Activated CD8-positive, alpha-beta memory T cell treated with anti-CD3 and anti-CD28 coated beads for 4 hours (primary cell): Measurements from ENCODE around the gene FNDC3B.

ENCODE experiments used
- DNase-seq, 2 donors: peaks; one replicate each; pipeline ENCODE4 v3.0.0-alpha.2; 2020; ENCODE audit warnings: low read depth in 2 of 2

FNDC3B gene

GRCh38 chr3:172135185-172135584 lies 95.8 kb downstream of the FNDC3B start:
- no peak for DNase-seq

GRCh38 chr3:172135820-172136219 lies 96.4 kb downstream of the FNDC3B start:
- DNase-seq = no peak

GRCh38 chr3:172136330-172136729 lies 97.0 kb downstream of the FNDC3B start:
- DNase-seq = no peak

GRCh38 chr3:172137287-172138192 lies 98.2 kb downstream of the FNDC3B start:
- DNase-seq = no peak

- DNase-seq = no peak
Observed at GRCh38 chr3:172138193-172138537, 98.8 kb downstream of the FNDC3B start.

GRCh38 chr3:172138792-172139507 lies 99.6 kb downstream of the FNDC3B start:
- no peak for DNase-seq

- DNase-seq = no peak
Observed at GRCh38 chr3:172139528-172140276, 100.3 kb downstream of the FNDC3B start.

- DNase-seq = no peak
Observed at GRCh38 chr3:172140499-172141391, 101.4 kb downstream of the FNDC3B start.

- no peak for DNase-seq
Observed at GRCh38 chr3:172142051-172142863, 102.9 kb downstream of the FNDC3B start.

- DNase-seq = no peak
Observed at GRCh38 chr3:172142864-172143451, 103.6 kb downstream of the FNDC3B start.

GRCh38 chr3:172143739-172144497 lies 104.5 kb downstream of the FNDC3B start:
- no peak for DNase-seq

GRCh38 chr3:172144601-172145000 lies 105.2 kb downstream of the FNDC3B start:
- no peak for DNase-seq

GRCh38 chr3:172145031-172145686 lies 105.8 kb downstream of the FNDC3B start:
- no peak for DNase-seq

- no peak for DNase-seq
Observed at GRCh38 chr3:172146349-172146748, 107.0 kb downstream of the FNDC3B start.

GRCh38 chr3:172147113-172147818 lies 107.9 kb downstream of the FNDC3B start:
- no peak for DNase-seq

- DNase-seq = no peak
Observed at GRCh38 chr3:172148241-172148640, 108.9 kb downstream of the FNDC3B start.

- no peak for DNase-seq
Observed at GRCh38 chr3:172148702-172149565, 109.6 kb downstream of the FNDC3B start.
